ENCODE data around the gene NOP14.

GRCh38 chr4:2939383-2940243 lies 23.6 kb downstream of the NOP14 start:
- TF ChIP-seq EZH2phosphoT487 (IDR thresholded peaks at IDR 0.05; ENCODE audit: insufficient read depth, low read depth) (no peak), EZH2 (IDR thresholded peaks at IDR 0.05; ENCODE audit: insufficient read depth, poor library complexity, severe bottlenecking) (no peak)
